ENCODE results near the gene SFTA2. TPM values are rescaled to one million over a fixed set of nuclear protein-coding genes. Genes with fewer than 3 reads are reported as not detected.

The SFTA2 gene
- total RNA-seq, 1 donor from 2014 or later, result not detected

DNA sequence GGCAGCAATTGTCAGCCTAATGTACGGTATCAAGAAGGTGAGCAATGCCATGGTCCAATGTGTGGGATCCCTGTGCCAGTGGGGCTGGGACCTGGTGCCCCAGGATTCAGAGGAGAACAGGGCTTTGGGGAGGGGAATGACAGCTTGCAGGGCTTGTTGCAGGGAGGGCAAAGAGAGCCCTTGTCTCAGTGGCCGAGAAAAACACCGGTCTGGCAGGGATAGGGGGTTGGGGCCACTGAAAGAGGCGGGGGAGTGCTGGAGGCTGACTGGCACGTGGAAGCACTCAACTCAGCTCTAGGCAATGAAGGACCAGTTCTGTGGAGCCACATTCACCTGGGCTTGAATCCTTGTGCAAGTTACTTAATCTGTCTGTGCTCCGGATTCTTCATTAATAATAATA is 5.3 kb upstream of the SFTA2 start:
- no peak overlapping the region for H3K9ac ChIP-seq
- Mint-ChIP-seq H3K27ac (no peak overlapping the region), H3K4me3 (no peak overlapping the region), H3K36me3 (no peaks in the 10 kb centered on the region), H3K4me1 (peaks cover 12% of the 10 kb centered on the region), H3K9me3 (no peaks in the 10 kb centered on the region), H3K27me3 (ENCODE audit: insufficient read depth, low read depth) (peaks cover 19% of the 10 kb centered on the region)
- H2AFZ ChIP-seq (replicated peaks), result no peak overlapping the region
- no peaks in the 10 kb centered on the region for H3F3A ChIP-seq (ENCODE audit: low read depth)
- H3K4me1 ChIP-seq, result peaks cover 9% of the 10 kb centered on the region
- H4K20me1 ChIP-seq (ENCODE audit: low read depth), result no peaks in the 10 kb centered on the region
- no peaks in the 10 kb centered on the region for H3K27me3 ChIP-seq
- H3K4me3 ChIP-seq, result no peak overlapping the region
- H3K4me2 ChIP-seq, result no peak overlapping the region
- no peak for DNase-seq (ENCODE audit: low spot score)
- H3K79me2 ChIP-seq (ENCODE audit: low read depth), result no peaks in the 10 kb centered on the region
- no peak overlapping the region for H3K27ac ChIP-seq
- no peak for TF ChIP-seq EZH2 (IDR thresholded peaks at IDR 0.05)
- no peak for TF ChIP-seq EZH2phosphoT487 (IDR thresholded peaks at IDR 0.05)
- no peak for TF ChIP-seq CTCF (IDR thresholded peaks at IDR 0.05)
- no peaks in the 10 kb centered on the region for H3K36me3 ChIP-seq
- no peaks in the 10 kb centered on the region for H3K9me3 ChIP-seq (ENCODE audit: low read depth)

GRCh38 chr6:30935018-30935417 is 3.0 kb upstream of the SFTA2 start:
- Histone ChIP-seq H3K27ac (no peak overlapping the region), H3K4me2 (no peak overlapping the region), H3F3A (ENCODE audit: low read depth) (no peaks in the 10 kb centered on the region), H3K4me1 (peaks cover 6% of the 10 kb centered on the region), H3K36me3 (no peaks in the 10 kb centered on the region), H3K4me3 (no peak overlapping the region), H3K79me2 (ENCODE audit: low read depth) (no peaks in the 10 kb centered on the region), H3K27me3 (no peaks in the 10 kb centered on the region), H3K9ac (no peak overlapping the region), H2AFZ (replicated peaks) (no peak overlapping the region), H4K20me1 (ENCODE audit: low read depth) (no peaks in the 10 kb centered on the region), H3K9me3 (ENCODE audit: low read depth) (no peaks in the 10 kb centered on the region)
- Mint-ChIP-seq H3K36me3 (no peaks in the 10 kb centered on the region), H3K27ac (no peak overlapping the region), H3K4me3 (peak overlapping the region; percentile 7), H3K27me3 (ENCODE audit: insufficient read depth, low read depth) (peaks cover 16% of the 10 kb centered on the region), H3K4me1 (peaks cover 5% of the 10 kb centered on the region), H3K9me3 (no peaks in the 10 kb centered on the region)
- no peak for TF ChIP-seq EZH2 (IDR thresholded peaks at IDR 0.05)
- TF ChIP-seq EZH2phosphoT487 (IDR thresholded peaks at IDR 0.05), result no peak
- TF ChIP-seq CTCF (IDR thresholded peaks at IDR 0.05), result no peak
- DNase-seq (ENCODE audit: low spot score), result no peak

- Histone ChIP-seq H3K79me2 (ENCODE audit: low read depth) (no peaks in the 10 kb centered on the region), H3F3A (ENCODE audit: low read depth) (no peaks in the 10 kb centered on the region), H4K20me1 (ENCODE audit: low read depth) (no peaks in the 10 kb centered on the region), H3K36me3 (no peaks in the 10 kb centered on the region), H3K4me2 (no peak overlapping the region), H3K27me3 (no peaks in the 10 kb centered on the region), H3K9me3 (ENCODE audit: low read depth) (no peaks in the 10 kb centered on the region), H3K4me3 (no peak overlapping the region), H3K4me1 (peaks cover 6% of the 10 kb centered on the region), H2AFZ (replicated peaks) (no peak overlapping the region), H3K27ac (no peak overlapping the region), H3K9ac (no peak overlapping the region)
- no peak for DNase-seq (ENCODE audit: low spot score)
- Mint-ChIP-seq H3K4me1 (peaks cover 3% of the 10 kb centered on the region), H3K27me3 (ENCODE audit: insufficient read depth, low read depth) (peaks cover 7% of the 10 kb centered on the region), H3K4me3 (peak overlapping the region; percentile 23), H3K27ac (no peak overlapping the region), H3K36me3 (peaks cover 13% of the 10 kb centered on the region), H3K9me3 (peaks cover 14% of the 10 kb centered on the region)
- TF ChIP-seq CTCF (IDR thresholded peaks at IDR 0.05), result no peak
- TF ChIP-seq EZH2phosphoT487 (IDR thresholded peaks at IDR 0.05), result no peak
- TF ChIP-seq EZH2 (IDR thresholded peaks at IDR 0.05), result no peak
These were observed 845 bp upstream of the SFTA2 start for GRCh38 chr6:30932665-30933365.
